Ecto neural progenitor cell (in vitro differentiated cells): ENCODE data around the gene ARFGEF2.
"Not testable (repeated sequence)": the region's sequence is repeated elsewhere in the genome, so short reads cannot be mapped to it uniquely, and the experiment has no call there.

ENCODE experiments used
- DNase-seq: peaks from one replicate; pipeline ENCODE4 v3.0.0-alpha.2; 2018; ENCODE audit warnings: low spot score

ARFGEF2 gene

DNA sequence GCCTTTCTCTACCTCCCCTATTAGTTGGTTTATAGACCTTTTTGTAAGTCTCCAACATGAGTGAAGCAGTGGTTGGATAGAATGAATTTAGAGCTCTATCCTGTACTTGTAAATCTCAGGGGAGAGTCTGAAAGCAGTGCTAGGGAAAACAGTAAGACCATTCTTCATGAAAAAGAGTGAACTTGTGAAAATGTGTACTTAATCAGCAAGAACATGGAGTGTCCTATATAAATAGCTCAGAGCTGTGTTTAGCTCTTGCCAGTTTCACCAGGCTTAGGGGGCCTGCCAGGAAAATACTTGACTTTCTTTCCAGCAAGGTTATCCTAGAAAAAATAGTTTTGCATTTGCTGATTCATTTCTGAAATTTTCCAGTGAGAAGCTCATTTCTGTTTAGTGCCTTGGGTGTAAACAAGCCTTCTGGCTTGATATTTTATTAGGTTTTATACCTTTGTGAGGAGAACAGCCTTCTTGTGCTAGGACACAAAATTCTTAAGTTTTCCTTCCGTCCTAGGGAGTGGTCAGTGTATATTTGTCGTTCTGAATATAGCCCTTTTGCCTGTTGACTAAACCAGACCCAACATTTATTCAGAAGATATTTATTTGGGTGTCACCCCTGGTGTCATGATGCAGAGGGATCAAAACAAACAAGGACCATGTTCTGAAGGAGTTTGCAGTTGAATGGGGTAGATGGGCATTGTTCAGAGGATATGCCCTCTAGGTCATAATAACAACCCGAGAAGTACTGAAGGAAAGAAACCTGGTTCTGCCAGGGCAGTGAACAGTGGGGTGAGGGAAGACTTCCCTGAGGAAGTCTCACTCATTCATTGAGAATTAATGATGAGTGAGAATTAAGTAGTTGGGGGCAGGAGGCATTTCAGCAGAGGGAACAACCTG, 7.6 kb downstream of the ARFGEF2 start:
- no peak for DNase-seq

- DNase-seq = no peak
Observed at GRCh38 chr20:48930035-48930434, 8.5 kb downstream of the ARFGEF2 start.

DNA sequence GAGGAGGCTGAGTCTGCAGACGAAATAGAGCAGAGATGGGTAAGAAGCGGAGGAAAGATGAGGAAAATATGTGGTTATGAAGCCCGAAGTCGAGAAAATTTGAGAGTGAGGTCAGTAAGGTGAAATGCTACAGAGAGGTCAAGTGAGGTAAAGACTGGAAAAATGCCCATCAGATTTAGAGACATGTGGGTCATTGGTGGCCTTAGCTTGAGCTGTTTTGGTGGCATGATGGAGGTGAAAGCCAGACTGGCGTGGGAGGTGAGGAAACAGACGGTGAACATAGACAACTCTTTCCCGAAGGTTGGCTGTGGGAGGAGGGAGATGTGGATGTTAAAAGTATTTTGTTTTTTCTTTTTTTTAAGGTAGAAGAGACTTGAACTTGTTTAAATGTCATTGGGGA, 9.4 kb downstream of the ARFGEF2 start:
- no peak for DNase-seq

GRCh38 chr20:48931527-48932374, 10.2 kb downstream of the ARFGEF2 start:
- no peak for DNase-seq

DNA sequence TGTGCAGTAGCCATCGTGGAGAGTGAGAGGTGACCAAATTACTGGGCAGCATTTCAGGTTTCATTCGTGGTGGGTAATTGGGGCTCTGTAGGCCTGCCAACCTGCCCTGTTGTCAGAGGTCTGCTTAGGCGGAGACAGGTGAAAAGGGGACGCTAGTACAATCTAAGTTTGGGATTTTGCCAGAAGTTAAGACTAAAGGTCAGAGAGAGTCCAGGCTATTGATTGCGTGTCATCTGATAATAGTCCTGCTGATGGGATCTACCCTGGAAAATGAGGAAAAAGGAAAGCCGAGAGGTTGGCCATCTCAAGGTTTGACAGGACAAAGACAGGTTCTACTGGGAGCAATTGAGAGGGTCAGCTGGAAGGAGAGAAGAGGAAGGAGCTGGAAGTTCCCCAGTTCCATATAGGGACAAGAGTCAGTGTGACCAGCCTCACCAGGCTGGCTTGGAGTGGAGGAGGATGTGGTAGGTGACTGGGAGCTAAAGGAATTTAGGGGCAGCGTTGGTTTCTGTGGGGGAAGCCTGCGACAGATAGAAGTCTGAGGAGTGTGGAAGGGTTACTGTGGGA, 10.9 kb downstream of the ARFGEF2 start:
- no peak for DNase-seq

- no peak for DNase-seq
Observed at GRCh38 chr20:48933017-48933766, 11.7 kb downstream of the ARFGEF2 start.

DNA sequence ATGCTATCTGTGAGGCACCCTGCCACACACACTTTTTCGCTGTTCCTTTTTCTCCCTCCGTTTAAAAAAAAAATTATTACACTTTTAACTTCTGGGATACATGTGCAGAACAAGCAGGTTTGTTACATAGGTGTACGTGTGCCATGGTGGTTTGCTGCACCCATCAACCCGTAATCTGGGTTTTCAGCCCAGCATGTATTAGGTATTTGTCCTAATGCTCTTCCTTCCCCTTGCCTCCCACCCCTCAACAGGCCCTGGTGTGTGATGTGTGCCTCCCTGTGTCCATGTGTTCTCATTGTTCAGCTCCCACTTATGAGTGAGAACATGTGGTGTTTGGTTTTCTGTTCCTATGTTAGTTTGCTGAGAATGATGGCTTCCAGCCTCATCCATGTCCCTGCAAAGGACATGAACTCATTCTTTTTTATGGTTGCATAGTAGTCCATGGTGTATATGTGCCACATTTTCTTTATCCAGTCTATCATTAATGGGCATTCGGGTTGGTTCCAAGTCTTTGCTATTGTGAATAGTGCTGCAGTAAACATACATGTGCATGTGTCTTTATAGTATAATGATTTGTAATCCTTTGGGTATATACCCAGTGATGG, 12.9 kb downstream of the ARFGEF2 start:
- DNase-seq = not testable (repeated sequence)

- not testable (repeated sequence) for DNase-seq
Observed at GRCh38 chr20:48934966-48935365, 13.5 kb downstream of the ARFGEF2 start.

- not testable (repeated sequence) for DNase-seq
Observed at GRCh38 chr20:48936178-48936577, 14.7 kb downstream of the ARFGEF2 start.

DNA sequence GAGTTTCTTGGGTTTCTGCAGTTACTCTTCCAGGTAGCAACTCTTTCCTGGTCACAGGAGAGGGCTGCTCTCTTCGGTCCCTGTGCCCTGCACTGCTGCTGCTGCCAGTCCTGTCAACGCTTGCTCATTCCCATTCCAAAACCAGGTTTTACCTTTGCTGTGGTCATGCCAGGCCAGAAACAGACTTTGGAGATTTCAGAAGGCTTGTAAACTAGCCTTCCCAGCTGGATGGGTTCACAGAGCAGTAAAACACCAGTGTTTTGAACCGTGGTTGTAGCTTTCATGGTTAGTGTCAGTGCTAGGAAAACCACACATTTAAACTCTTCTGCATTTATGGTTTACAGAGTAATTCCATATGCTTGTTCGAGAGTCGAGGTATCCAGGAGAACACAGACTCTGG, 16.2 kb downstream of the ARFGEF2 start:
- no peak for DNase-seq

- DNase-seq = no peak
Observed at GRCh38 chr20:48938670-48939069, 17.2 kb downstream of the ARFGEF2 start.

GRCh38 chr20:48940170-48940569, 18.7 kb downstream of the ARFGEF2 start:
- no peak for DNase-seq

DNA sequence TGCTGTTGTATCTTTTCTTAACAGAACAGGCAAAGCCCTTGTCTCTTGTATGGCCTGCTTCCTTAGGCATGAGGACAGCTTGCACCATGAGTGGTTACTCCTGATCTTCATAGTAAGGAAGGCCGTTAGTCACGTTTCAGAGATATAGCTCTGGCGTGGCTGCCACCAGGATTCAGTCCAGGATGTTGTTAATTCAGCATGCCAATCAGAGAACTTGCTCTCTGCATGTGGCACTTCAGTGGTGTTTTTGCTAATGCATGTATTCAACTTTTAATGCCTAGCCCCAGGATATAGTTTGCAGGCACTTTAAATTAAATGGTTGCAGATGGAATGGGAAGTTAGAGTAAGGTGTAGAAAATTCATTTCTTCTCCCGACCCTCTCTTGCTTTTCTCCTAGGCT, 20.0 kb downstream of the ARFGEF2 start:
- DNase-seq = no peak

DNA sequence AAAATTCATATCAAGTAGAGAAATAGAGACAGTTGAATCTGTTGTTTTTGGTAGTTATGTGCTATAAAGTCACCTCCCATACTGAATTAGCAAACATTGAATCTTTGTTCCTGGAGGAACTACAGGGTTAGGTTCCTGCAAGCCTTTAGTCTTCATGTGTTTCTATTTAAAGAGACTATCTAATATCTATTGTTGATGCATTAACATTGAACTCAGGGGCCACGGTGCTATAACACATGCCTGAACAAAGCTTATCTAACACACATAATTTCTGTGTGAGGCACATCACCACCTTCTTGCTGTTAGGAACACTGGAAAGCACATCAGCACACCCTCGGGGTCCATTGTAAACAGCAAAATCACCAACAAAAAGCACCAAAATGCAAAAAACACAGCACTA, 21.2 kb downstream of the ARFGEF2 start:
- DNase-seq = no peak

GRCh38 chr20:48944663-48945297, 23.3 kb downstream of the ARFGEF2 start:
- DNase-seq = no peak

DNA sequence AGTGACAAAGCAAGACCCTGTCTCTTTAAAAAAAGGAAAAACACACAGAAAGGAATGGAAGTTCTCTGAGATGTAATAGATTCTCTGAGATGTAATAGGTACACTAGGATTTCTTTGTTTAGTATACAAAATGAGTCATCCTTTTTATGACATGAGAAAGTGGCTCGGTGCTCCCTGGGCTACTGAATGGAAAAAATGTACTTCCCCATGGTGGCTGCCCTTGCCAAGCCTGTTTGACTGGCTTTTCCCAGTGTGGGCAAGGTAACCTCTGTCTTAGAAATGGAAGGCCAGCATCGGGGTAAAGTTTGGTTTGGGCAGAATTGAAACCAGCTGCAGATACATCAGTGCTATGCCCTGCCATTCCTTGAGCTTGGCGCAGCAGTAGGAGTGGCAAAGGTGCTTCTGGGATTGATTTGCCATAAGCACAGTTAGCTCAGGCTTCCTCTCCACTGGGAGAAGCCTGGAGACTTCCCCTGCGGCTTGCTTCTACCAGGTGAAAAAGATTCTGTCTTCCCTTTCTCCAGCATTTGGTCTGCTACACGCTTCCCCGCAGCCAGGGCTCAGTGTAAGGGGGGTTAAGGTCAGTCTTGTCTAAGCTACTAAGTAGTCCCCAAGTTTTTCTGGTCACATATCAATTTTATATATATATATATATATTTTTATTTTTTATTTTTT, 24.5 kb downstream of the ARFGEF2 start:
- DNase-seq = no peak

DNA sequence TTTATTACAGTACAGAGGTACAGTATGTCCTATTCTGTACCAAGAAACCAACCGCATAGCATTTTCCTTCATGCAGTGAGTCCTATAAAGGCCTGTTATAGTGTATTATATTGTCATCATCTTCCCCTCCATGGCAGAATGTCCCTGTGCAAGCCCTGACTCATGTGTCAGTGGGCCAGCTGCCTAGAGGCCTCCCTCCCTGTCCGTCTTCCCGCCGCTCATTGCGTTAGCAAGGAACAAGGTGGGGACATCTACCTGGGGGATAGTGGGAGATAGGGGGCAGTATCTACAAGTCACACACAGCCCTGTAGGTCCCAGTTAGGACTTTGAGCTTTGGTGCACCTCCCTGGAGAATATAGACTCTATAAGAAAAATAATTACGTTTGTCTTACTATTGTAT, 27.1 kb downstream of the ARFGEF2 start:
- DNase-seq = no peak

DNA sequence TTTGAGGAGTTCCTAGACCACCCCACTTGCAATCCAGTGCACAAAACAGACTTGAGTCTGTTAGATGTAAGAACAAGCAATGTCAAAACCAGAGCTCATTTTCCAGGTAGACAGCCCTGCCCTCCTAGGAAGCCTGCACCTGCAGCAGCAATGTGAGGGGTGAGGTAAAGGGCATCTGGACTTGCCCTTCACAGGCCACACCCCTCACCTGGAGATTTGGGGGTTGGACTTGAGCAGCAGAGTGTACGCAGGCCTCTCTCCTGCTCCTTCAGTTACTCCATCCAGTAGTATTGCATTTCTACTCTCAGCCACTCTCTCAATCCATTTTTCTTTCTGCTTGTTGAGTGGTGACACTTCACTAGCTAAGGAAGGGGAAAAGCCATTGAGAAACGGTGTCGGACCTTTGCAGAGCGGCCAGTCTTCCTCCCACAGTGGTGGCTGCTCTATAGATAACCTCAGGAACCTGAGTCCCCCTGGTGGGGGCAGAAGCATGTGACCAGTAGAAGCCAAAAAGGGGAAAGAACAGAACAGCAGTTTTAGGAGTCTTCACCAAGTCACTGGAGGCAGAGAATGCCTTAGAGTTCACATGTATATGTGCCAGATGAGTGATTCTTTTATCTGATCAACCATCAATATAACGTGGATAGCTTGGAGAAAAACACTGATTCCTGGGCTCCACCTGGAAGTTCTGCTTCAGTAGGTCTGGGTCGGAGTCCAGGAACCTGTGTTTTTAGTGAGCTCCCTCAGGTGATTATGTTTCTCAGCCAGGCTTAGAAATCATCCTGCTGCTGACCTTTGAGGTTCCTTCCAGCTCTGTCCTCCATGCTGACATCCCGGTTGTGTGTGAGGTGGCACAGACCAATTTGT, 28.0 kb downstream of the ARFGEF2 start:
- no peak for DNase-seq

DNA sequence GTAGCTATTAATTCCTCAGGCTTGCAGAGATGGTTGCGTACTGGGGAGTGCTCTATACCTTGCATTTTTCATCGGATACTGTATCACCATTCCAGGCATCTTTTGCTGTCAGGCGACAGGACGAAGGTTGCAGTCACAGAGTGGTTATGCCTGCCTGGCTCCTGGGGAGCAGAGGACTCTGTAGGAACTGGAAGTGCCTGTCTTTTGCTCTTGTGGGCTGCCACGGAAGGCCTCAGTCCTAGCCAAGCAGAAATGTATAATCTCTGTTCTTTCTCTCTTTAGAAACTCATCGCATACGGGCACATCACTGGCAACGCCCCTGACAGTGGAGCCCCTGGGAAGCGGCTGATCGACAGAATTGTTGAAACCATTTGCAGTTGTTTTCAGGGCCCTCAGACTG, 29.5 kb downstream of the ARFGEF2 start:
- no peak for DNase-seq

- no peak for DNase-seq
Observed at GRCh38 chr20:48951646-48952045, 30.1 kb downstream of the ARFGEF2 start.
